ENCODE data around the gene BMI1. TPM values are rescaled to one million over a fixed set of nuclear protein-coding genes. Genes with fewer than 3 reads are reported as not detected.

The BMI1 gene
- total and polyA plus RNA-seq, 8 donors = 14.9 to 228 (median 38.2) TPM

DNA sequence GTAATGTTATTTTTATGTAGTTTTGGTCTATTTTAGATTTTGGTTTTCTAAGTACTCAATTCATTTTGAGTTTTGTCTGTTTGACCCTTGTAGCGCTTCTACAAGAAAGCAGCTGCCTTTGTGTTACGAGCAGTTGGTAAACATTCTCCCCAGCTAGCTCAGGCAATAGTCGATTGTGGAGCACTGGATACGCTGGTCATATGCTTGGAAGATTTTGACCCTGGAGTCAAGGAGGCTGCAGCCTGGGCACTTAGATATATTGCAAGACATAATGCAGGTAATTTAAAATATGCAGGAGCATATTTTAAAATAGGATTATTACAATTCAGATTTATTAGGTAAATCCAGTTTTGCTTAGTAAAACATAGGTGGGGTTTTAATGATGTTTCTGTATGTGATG lies 47.5 kb downstream of the BMI1 start:
- TF ChIP-seq, protein P1, sequence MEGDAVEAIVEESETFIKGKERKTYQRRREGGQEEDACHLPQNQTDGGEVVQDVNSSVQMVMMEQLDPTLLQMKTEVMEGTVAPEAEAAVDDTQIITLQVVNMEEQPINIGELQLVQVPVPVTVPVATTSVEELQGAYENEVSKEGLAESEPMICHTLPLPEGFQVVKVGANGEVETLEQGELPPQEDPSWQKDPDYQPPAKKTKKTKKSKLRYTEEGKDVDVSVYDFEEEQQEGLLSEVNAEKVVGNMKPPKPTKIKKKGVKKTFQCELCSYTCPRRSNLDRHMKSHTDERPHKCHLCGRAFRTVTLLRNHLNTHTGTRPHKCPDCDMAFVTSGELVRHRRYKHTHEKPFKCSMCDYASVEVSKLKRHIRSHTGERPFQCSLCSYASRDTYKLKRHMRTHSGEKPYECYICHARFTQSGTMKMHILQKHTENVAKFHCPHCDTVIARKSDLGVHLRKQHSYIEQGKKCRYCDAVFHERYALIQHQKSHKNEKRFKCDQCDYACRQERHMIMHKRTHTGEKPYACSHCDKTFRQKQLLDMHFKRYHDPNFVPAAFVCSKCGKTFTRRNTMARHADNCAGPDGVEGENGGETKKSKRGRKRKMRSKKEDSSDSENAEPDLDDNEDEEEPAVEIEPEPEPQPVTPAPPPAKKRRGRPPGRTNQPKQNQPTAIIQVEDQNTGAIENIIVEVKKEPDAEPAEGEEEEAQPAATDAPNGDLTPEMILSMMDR (IDR thresholded peaks at IDR 0.05) = no peak
- TF ChIP-seq POLR2AphosphoS5 (IDR thresholded peaks at IDR 0.05) = no peak
- TF ChIP-seq POLR2A (IDR thresholded peaks at IDR 0.05) = no peak
- no peak for TF ChIP-seq EP300 (IDR thresholded peaks at IDR 0.05)
- intact Hi-C loops (cut with DNase I; ENCODE audit: low total_unique reads) = no loop called here

DNA sequence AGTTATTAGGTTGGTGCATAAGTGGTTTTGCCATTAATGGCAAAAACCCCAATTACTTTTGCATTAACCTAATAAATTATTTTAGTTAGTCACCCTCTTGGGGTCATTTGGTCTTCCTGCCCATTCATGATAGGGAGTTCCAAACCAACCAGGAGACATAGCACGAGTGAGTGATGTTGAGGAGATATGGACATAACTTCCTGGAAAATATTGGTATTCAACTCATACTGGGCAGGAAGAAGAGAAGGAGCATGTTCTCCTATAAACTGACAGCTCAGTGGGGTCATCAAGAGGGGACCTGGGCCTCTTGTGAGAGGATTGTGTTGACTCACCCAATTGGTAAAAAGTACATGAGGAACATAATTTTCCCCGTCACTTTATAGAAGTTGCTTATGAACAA lies 48.1 kb downstream of the BMI1 start:
- WGBS, 5 donors = 38 to 64% (median 45%) methylated on average over 2 of the region's 2 CpGs
- TF ChIP-seq POLR2A (IDR thresholded peaks at IDR 0.05) = no peak
- TF ChIP-seq POLR2AphosphoS5 (IDR thresholded peaks at IDR 0.05) = no peak
- TF ChIP-seq EP300 (IDR thresholded peaks at IDR 0.05) = no peak
- TF ChIP-seq, protein P1 (IDR thresholded peaks at IDR 0.05) = no peak
- H3K4me3 ChIP-seq = no peak overlapping the region
- no peak overlapping the region for H3K27ac ChIP-seq
- no peaks in the 10 kb centered on the region for H3K27me3 ChIP-seq
- intact Hi-C loops (cut with DNase I; ENCODE audit: low total_unique reads) = no loop called here
- H3K9me3 ChIP-seq = no peaks in the 10 kb centered on the region
- no peaks in the 10 kb centered on the region for H3K36me3 ChIP-seq
- no peak for DNase-seq
- no peaks in the 10 kb centered on the region for H3K4me1 ChIP-seq

More for the DNA sequence above, 47.5 kb downstream of the BMI1 start:
- Histone ChIP-seq H3K4me3 (no peak overlapping the region), H3K27ac (no peak overlapping the region), H3K9me3 (no peaks in the 10 kb centered on the region), H3K4me1 (no peaks in the 10 kb centered on the region), H3K36me3 (no peaks in the 10 kb centered on the region), H3K27me3 (no peaks in the 10 kb centered on the region)
- WGBS, 5 donors = 77 to 87% (median 79%) methylated on average over 4 of the region's 4 CpGs
- DNase-seq = no peak

DNA sequence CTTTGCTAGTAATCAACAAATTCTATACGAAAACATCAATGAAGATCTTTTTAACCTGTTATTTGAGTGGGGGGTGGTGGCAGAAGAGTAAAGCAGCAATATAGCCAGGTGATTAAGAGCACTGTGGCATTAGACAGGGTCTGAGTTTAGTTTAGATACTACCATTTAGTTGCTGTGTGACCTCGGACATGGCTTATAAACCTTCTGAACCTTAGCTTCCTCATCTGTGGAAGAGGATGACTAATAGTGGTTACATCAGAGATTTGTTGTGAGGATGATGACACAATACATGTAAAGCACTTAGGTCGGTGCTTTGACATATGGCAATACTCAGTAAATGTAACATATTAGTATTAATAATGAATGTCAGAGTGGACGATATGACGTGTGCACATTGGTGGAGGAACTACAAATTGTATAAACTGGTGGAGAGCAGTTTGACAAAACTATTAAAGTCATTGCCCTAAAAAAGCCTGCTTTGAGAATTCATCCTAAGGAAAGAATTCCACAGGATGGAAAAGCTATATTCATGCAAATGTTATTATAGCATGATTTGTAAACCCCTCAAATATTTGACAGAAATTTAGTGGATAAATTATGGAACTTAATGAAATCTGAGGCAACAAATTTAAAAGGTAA lies 48.7 kb downstream of the BMI1 start:
- DNase-seq = no peak
- Histone ChIP-seq H3K36me3 (no peaks in the 10 kb centered on the region), H3K4me1 (no peaks in the 10 kb centered on the region), H3K9me3 (no peaks in the 10 kb centered on the region), H3K27me3 (no peaks in the 10 kb centered on the region), H3K27ac (no peak overlapping the region), H3K4me3 (no peak overlapping the region)
- no peak for TF ChIP-seq POLR2A (IDR thresholded peaks at IDR 0.05)
- no peak for TF ChIP-seq EP300 (IDR thresholded peaks at IDR 0.05)
- intact Hi-C loops (cut with DNase I; ENCODE audit: low total_unique reads) = no loop called here
- 82 to 89% (median 85%) methylated on average over 5 of the region's 5 CpGs for WGBS, 5 donors

DNA sequence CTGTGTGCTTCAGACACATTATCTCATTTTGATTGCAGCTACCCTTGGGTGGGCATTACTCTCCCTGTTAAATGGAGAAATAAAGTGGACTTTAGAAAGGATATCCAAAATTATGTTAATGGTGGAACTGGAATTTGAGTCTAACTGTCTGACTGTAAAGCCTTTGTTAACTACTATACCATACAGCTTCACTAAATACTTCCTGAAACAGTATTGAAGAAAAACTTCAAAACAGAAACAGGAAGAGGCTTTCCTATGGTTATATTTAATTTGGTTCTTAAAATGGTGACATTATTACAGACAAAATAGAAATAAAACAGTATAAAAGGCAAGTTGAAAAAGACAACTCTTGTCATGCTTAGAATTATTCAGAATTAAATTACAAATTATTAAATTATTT lies 49.4 kb downstream of the BMI1 start:
- Histone ChIP-seq H3K27ac (no peak overlapping the region), H3K27me3 (no peaks in the 10 kb centered on the region), H3K4me1 (no peaks in the 10 kb centered on the region), H3K36me3 (no peaks in the 10 kb centered on the region), H3K4me3 (no peak overlapping the region), H3K9me3 (no peaks in the 10 kb centered on the region)
- DNase-seq = no peak
- intact Hi-C loops (cut with DNase I; ENCODE audit: low total_unique reads) = no loop called here
- TF ChIP-seq, protein P1 (IDR thresholded peaks at IDR 0.05) = no peak
- no peak for TF ChIP-seq EP300 (IDR thresholded peaks at IDR 0.05)
- no peak for TF ChIP-seq POLR2AphosphoS5 (IDR thresholded peaks at IDR 0.05)
- no peak for TF ChIP-seq POLR2A (IDR thresholded peaks at IDR 0.05)

DNA sequence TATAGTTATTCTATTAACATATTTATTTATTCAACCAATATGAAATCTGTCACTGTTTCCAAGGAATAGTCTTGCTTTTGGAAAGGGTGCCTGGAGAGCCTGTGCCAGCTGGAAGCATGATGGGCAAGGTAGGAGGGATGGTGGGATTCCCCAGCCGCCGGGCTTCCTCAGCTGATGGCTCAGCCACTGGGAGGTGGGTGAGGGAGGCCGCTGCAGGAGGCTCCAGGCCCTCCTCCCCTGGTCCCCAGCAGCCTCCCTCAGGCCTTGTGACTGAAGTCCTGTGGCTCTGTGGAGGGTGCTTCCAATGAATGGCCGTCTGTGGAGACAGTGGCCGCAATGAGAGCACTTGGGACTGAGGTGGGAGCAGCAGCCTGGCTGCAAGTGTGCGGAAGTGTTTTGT lies 51.4 kb downstream of the BMI1 start:
- Histone ChIP-seq H3K36me3 (no peaks in the 10 kb centered on the region), H3K27ac (no peak overlapping the region), H3K27me3 (no peaks in the 10 kb centered on the region), H3K9me3 (no peaks in the 10 kb centered on the region), H3K4me3 (no peak overlapping the region), H3K4me1 (no peaks in the 10 kb centered on the region)
- 91 to 97% (median 94%) methylated on average over 6 of the region's 6 CpGs for WGBS, 5 donors
- intact Hi-C loops (cut with DNase I; ENCODE audit: low total_unique reads) = no loop called here
- DNase-seq = no peak
- TF ChIP-seq, protein P1 (IDR thresholded peaks at IDR 0.05) = no peak
- TF ChIP-seq POLR2A (IDR thresholded peaks at IDR 0.05) (no peak), EP300 (IDR thresholded peaks at IDR 0.05) (no peak), POLR2AphosphoS5 (IDR thresholded peaks at IDR 0.05) (no peak)

Measured in stomach (tissue), 9 donors.